Measurements from ENCODE around the gene NMS.

DNA sequence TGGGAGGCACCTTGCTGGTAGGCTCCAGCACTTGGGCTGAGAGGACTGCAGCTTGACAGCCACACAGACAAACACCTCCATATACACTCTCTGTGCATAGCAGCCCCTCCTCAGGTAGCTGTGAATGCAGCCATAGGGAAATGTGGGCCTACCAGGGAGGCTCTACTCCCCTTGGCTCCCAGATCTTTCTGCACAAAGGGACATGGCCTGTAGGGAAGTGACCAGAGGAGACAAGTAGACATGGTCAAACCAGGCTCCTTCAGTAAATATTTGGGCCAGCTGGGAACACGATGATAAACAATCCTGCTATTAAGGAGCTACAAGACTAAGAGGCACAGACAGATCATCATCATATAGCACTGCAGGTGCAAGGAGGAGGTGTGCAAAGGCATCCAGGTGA, 56.6 kb downstream of the NMS start:
- TF ChIP-seq, protein P1, sequence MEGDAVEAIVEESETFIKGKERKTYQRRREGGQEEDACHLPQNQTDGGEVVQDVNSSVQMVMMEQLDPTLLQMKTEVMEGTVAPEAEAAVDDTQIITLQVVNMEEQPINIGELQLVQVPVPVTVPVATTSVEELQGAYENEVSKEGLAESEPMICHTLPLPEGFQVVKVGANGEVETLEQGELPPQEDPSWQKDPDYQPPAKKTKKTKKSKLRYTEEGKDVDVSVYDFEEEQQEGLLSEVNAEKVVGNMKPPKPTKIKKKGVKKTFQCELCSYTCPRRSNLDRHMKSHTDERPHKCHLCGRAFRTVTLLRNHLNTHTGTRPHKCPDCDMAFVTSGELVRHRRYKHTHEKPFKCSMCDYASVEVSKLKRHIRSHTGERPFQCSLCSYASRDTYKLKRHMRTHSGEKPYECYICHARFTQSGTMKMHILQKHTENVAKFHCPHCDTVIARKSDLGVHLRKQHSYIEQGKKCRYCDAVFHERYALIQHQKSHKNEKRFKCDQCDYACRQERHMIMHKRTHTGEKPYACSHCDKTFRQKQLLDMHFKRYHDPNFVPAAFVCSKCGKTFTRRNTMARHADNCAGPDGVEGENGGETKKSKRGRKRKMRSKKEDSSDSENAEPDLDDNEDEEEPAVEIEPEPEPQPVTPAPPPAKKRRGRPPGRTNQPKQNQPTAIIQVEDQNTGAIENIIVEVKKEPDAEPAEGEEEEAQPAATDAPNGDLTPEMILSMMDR (IDR thresholded peaks at IDR 0.05 in 2 of 3, conservative IDR thresholded peaks at IDR 0.05 in 1 of 3; ENCODE audit: control insufficient read depth in 2 of 3, extremely low read depth in 1 of 3, insufficient read depth in 1 of 3, low read depth in 3 of 3, low read length in 3 of 3): no peak
- TF ChIP-seq, protein P2, sequence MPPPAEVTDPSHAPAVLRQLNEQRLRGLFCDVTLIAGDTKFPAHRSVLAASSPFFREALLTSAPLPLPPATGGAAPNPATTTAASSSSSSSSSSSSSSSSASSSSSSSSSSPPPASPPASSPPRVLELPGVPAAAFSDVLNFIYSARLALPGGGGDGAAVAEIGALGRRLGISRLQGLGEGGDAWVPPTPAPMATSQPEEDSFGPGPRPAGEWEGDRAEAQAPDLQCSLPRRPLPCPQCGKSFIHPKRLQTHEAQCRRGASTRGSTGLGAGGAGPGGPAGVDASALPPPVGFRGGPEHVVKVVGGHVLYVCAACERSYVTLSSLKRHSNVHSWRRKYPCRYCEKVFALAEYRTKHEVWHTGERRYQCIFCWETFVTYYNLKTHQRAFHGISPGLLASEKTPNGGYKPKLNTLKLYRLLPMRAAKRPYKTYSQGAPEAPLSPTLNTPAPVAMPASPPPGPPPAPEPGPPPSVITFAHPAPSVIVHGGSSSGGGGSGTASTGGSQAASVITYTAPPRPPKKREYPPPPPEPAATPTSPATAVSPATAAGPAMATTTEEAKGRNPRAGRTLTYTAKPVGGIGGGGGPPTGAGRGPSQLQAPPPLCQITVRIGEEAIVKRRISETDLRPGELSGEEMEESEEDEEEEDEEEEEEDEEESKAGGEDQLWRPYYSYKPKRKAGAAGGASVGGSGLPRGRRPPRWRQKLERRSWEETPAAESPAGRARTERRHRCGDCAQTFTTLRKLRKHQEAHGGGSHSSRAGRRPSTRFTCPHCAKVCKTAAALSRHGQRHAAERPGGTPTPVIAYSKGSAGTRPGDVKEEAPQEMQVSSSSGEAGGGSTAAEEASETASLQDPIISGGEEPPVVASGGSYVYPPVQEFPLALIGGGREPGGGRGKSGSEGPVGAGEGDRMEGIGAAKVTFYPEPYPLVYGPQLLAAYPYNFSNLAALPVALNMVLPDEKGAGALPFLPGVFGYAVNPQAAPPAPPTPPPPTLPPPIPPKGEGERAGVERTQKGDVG (CRISPR knock-in tag; IDR thresholded peaks at IDR 0.05): no peak
- TF ChIP-seq RCOR1 (conservative IDR thresholded peaks at IDR 0.05; ENCODE audit: low read depth, low read length) (no peak), ZNF274 (IDR thresholded peaks at IDR 0.05; ENCODE audit: insufficient read depth, insufficient read length) (no peak), KAT2A (conservative IDR thresholded peaks at IDR 0.05; ENCODE audit: control insufficient read depth, low read depth, low read length) (no peak), BCL11A (IDR thresholded peaks at IDR 0.05; ENCODE audit: low read depth, low read length) (no peak), ATF7 (IDR thresholded peaks at IDR 0.05; ENCODE audit: low read depth) (no peak)
- TF ChIP-seq, protein P3, sequence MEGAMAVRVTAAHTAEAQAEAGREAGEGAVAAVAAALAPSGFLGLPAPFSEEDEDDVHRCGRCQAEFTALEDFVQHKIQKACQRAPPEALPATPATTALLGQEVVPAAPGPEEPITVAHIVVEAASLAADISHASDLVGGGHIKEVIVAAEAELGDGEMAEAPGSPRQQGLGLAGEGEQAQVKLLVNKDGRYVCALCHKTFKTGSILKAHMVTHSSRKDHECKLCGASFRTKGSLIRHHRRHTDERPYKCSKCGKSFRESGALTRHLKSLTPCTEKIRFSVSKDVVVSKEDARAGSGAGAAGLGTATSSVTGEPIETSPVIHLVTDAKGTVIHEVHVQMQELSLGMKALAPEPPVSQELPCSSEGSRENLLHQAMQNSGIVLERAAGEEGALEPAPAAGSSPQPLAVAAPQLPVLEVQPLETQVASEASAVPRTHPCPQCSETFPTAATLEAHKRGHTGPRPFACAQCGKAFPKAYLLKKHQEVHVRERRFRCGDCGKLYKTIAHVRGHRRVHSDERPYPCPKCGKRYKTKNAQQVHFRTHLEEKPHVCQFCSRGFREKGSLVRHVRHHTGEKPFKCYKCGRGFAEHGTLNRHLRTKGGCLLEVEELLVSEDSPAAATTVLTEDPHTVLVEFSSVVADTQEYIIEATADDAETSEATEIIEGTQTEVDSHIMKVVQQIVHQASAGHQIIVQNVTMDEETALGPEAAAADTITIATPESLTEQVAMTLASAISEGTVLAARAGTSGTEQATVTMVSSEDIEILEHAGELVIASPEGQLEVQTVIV (IDR thresholded peaks at IDR 0.05; ENCODE audit: borderline replicate concordance, partially characterized antibody): no peak
- TF ChIP-seq, protein P4, sequence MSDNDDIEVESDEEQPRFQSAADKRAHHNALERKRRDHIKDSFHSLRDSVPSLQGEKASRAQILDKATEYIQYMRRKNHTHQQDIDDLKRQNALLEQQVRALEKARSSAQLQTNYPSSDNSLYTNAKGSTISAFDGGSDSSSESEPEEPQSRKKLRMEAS (IDR thresholded peaks at IDR 0.05; ENCODE audit: low read depth, low read length): no peak
